HG03025 (cell line): ENCODE results near the gene SEC61A1.

Experiments used
- ATAC-seq: cut with Tn5 transposase; IDR thresholded peaks from one replicate; pipeline ENCODE4 v1.9.1; 2021; ENCODE audit warnings: mild to moderate bottlenecking, moderate library complexity; ENCODE audit not compliant: unreplicated experiment, low FRiP score

SEC61A1 gene

GRCh38 chr3:128056258-128056657, 4.0 kb downstream of the SEC61A1 start:
- ATAC-seq, result no peak

- ATAC-seq, result no peak
Measured at GRCh38 chr3:128060473-128061381, 8.5 kb downstream of the SEC61A1 start.

- ATAC-seq, result no peak
Measured at GRCh38 chr3:128062033-128062745, 10.0 kb downstream of the SEC61A1 start.

- ATAC-seq, result no peak
Measured at GRCh38 chr3:128063865-128064264, 11.6 kb downstream of the SEC61A1 start.

- ATAC-seq, result no peak
Measured at GRCh38 chr3:128064962-128065361, 12.7 kb downstream of the SEC61A1 start.

GRCh38 chr3:128066114-128066513, 13.9 kb downstream of the SEC61A1 start:
- ATAC-seq, result no peak

- ATAC-seq, result no peak
Measured at GRCh38 chr3:128066676-128067075, 14.4 kb downstream of the SEC61A1 start.

- ATAC-seq, result no peak
Measured at GRCh38 chr3:128067489-128067888, 15.3 kb downstream of the SEC61A1 start.

GRCh38 chr3:128068156-128068620, 16.0 kb downstream of the SEC61A1 start:
- no peak for ATAC-seq

GRCh38 chr3:128069271-128069670, 17.0 kb downstream of the SEC61A1 start:
- no peak for ATAC-seq

- ATAC-seq, result no peak
Measured at GRCh38 chr3:128070898-128071591, 18.8 kb downstream of the SEC61A1 start.

GRCh38 chr3:128071771-128072453, 19.7 kb downstream of the SEC61A1 start:
- ATAC-seq, result no peak

- ATAC-seq, result no peak
Measured at GRCh38 chr3:128072454-128073184, 20.4 kb downstream of the SEC61A1 start.

- no peak for ATAC-seq
Measured at GRCh38 chr3:128073185-128073725, 21.0 kb downstream of the SEC61A1 start.

- ATAC-seq, result no peak
Measured at GRCh38 chr3:128073807-128074206, 21.6 kb downstream of the SEC61A1 start.

GRCh38 chr3:128074851-128075521, 22.7 kb downstream of the SEC61A1 start:
- ATAC-seq, result no peak

- ATAC-seq, result no peak
Measured at GRCh38 chr3:128075522-128076482, 23.6 kb downstream of the SEC61A1 start.
